HUES6 (cell line): ENCODE data around the gene MAP7D3.
"Not testable (repeated sequence)": the region's sequence is repeated elsewhere in the genome, so short reads cannot be mapped to it uniquely, and the experiment has no call there.

Source experiments
- H3K27ac ChIP-seq: 2 replicates; pipeline ENCODE4 v1.7.0; 2013; ENCODE audit warnings: low read depth, mild to moderate bottlenecking, low read length, inconsistent platforms
- H3K27me3 ChIP-seq: 2 replicates; pipeline ENCODE4 v1.6.1; 2013; ENCODE audit warnings: low read length; ENCODE audit not compliant: control insufficient read depth, insufficient read depth
- H3K36me3 ChIP-seq: 2 replicates; pipeline ENCODE4 v1.6.1; 2013; ENCODE audit warnings: low read length; ENCODE audit not compliant: control insufficient read depth, insufficient read depth
- H3K4me1 ChIP-seq: 2 replicates; pipeline ENCODE4 v1.6.1; 2013; ENCODE audit warnings: low read length; ENCODE audit not compliant: control insufficient read depth, insufficient read depth
- H3K4me3 ChIP-seq: 2 replicates; pipeline ENCODE4 v1.5.1; 2013; ENCODE audit warnings: low read depth, low read length
- H3K9ac ChIP-seq: one replicate; pipeline ENCODE4 v1.6.1; 2013; ENCODE audit warnings: mild to moderate bottlenecking, low read length
- H3K9me3 ChIP-seq: 2 replicates; pipeline ENCODE4 v1.6.1; 2013; ENCODE audit warnings: low read depth, low read length; ENCODE audit not compliant: control insufficient read depth, insufficient read depth

MAP7D3 gene

DNA sequence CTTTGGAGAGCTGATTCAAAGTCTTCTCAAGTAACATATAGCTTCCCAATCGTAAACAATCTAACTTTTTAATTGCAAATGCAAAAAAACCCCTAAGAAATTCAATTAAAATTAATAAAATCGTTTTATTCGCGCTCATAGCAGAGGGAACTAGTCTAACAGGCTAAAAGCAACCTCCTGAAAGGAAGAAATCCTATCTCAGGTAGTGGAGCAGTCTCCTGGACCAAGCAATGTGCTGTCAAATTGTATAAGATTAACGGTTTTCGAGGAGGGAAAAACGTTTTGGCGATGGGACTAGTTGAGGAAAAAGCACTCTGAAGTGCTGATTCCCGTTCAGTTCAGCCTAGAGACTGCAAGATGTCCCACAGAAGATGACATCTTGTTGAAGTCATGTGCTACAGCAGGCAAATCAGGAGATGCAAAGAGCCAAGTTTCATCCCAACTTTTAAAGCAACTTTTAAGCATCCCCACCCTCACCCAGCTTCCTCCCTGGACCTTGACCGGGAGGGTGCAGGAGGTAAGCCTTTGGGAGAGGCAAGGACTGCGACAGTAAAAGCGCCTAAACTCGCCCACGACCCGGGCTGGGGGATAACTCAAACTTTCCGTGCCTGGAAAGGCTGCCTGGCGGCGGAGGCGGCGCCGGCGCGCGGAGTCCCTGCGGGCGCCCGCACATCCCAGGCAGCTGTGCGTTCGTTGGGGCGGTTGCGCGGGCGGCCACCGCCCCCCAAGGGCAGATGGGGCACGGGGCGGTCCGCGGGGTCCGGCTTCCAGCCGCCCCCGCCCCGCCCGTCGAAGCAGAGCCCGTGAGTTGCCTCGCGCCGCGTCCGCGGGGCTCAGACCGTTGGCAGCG lies 784 bp downstream of the MAP7D3 start:
- H3K27me3 ChIP-seq: peaks cover 8% of the 10 kb centered on the region; the same call in 1 of the 2 replicates
- H3K4me3 ChIP-seq: peak overlapping the region; percentile 67
- H3K27ac ChIP-seq: no peak overlapping the region
- no peaks in the 10 kb centered on the region for H3K9me3 ChIP-seq
- H3K9ac ChIP-seq: peak overlapping the region; percentile 70
- H3K36me3 ChIP-seq: no peaks in the 10 kb centered on the region
- peaks cover 5% of the 10 kb centered on the region; the same call in 1 of the 2 replicates for H3K4me1 ChIP-seq

DNA sequence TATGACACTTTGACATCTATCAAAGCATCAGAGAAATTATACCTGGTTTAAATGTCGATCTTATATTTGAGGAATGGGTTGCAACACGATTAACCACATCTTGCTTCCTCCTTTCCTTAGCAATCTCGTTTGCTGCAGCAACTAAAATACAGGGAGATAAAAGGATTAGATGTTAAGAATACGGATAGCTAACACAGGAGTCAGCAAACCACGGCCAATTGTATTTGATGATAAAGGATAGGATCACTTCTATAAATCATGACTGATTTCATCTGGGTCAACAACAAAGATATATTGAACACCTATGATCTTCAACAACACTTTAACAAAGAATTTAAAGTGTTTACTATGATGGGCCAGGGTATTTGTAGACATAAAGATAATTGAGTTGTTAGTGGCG lies 5.0 kb downstream of the MAP7D3 start:
- no peaks in the 10 kb centered on the region for H3K9me3 ChIP-seq
- H3K4me1 ChIP-seq: no peaks in the 10 kb centered on the region
- H3K36me3 ChIP-seq: peaks cover 41% of the 10 kb centered on the region
- no peak overlapping the region for H3K27ac ChIP-seq
- no peak overlapping the region for H3K4me3 ChIP-seq
- peaks cover 8% of the 10 kb centered on the region; the same call in 1 of the 2 replicates for H3K27me3 ChIP-seq
- H3K9ac ChIP-seq: no peak overlapping the region

- peaks cover 67% of the 10 kb centered on the region for H3K36me3 ChIP-seq
- H3K4me1 ChIP-seq: not testable (repeated sequence)
These were observed 13.4 kb downstream of the MAP7D3 start for GRCh38 chrX:136237849-136238248.

DNA sequence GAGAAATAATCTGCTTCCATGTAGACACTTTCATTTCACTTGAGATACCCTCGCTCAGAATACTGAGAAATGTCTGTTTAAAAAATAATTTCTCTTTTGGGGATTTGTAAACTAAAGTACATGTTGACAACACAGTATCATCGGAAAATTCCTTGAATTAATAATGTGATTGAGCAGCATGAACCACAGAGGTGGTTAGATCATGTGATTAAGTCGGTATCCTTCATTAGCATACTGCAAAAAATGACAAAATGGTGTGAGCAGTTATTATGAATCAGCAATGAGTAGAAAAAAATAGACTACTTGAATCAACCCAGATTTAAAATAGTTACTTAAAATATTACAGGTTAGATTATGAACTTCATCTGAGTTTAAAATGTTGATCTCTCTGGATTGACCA lies 14.1 kb downstream of the MAP7D3 start:
- Histone ChIP-seq H3K9ac (no peak overlapping the region), H3K4me3 (no peak overlapping the region), H3K9me3 (no peaks in the 10 kb centered on the region), H3K4me1 (no peaks in the 10 kb centered on the region), H3K27me3 (no peaks in the 10 kb centered on the region), H3K36me3 (peaks cover 65% of the 10 kb centered on the region), H3K27ac (no peak overlapping the region)

More at GRCh38 chrX:136237849-136238248, 13.4 kb downstream of the MAP7D3 start:
- not testable (repeated sequence) for H3K27ac ChIP-seq, H3K27me3 ChIP-seq, H3K4me3 ChIP-seq, H3K9ac ChIP-seq, H3K9me3 ChIP-seq

- H3K4me1 ChIP-seq: no peaks in the 10 kb centered on the region
- H3K9me3 ChIP-seq: no peaks in the 10 kb centered on the region
- peaks cover 80% of the 10 kb centered on the region for H3K36me3 ChIP-seq
- H3K4me3 ChIP-seq: no peak overlapping the region
- no peaks in the 10 kb centered on the region for H3K27me3 ChIP-seq
- no peak overlapping the region for H3K9ac ChIP-seq
- H3K27ac ChIP-seq: no peak overlapping the region
These were observed 22.4 kb downstream of the MAP7D3 start for GRCh38 chrX:136228839-136229207.

DNA sequence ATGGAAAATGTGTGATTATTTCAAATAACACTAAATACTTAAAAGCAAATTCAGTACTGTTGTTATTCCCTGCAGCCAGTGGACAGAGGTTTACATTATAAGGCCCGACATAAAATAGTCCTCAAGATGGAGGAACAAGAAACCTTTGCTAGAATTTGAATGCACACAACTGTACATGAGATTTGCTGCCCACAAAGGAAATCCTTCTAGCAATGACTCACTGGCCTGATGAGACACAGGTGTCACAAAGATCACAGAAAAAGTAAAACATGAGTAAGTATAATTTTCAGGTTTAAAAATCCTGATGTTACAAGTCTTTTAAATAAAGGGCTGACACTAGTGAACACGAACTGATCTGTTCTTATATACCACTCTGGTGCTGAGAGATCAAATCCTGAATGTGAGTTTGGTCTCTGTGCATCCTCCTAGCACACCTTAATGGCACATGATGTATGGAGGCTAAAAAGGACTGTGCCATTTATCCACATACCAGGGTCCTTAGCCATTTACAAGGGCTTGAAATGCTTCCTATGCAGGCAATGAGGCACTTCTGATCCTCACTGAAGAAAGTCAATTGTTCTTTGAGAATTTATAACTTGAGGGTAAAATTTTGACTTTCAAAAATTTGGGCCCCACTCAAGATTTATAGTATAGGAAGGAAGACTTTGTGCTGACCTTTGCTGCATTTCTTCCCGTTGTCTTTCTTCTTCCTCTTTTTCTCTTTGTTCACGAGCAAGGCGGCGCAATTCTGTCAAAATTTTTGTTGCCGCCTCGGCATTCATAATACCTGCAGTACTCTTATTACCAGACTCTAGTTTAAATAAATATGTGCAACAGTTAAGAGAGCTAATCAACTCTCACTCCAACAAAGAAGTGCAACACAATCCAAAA lies 23.0 kb downstream of the MAP7D3 start:
- Histone ChIP-seq H3K27ac (no peak overlapping the region), H3K27me3 (no peaks in the 10 kb centered on the region), H3K36me3 (peaks cover 86% of the 10 kb centered on the region), H3K4me3 (no peak overlapping the region), H3K4me1 (no peaks in the 10 kb centered on the region), H3K9me3 (no peaks in the 10 kb centered on the region), H3K9ac (no peak overlapping the region)

DNA sequence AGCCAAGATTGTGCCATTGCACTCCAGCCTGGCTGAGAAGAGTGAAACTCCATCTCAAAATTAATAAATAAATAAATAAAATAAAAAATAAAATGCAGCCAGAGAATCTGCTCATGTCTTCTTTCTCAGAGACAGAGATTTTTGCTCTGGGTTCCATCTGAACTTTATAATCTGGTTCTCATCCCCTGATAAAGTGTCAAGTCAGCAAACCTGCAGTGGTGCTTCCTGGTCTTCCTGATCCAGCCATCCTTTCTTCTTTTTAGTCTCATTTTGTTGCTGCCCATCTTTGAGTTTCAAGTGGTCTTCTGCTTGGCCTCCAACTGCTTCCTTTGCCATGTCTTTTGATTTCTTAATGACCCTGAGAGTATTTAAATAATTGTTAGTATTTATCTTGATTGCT lies 24.1 kb downstream of the MAP7D3 start:
- Histone ChIP-seq H3K27me3 (no peaks in the 10 kb centered on the region), H3K4me3 (no peak overlapping the region), H3K9me3 (no peaks in the 10 kb centered on the region), H3K4me1 (no peaks in the 10 kb centered on the region), H3K27ac (no peak overlapping the region), H3K36me3 (peaks cover 91% of the 10 kb centered on the region), H3K9ac (no peak overlapping the region)

GRCh38 chrX:136221851-136222513 lies 29.2 kb downstream of the MAP7D3 start:
- no peaks in the 10 kb centered on the region for H3K27me3 ChIP-seq
- no peak overlapping the region for H3K9ac ChIP-seq
- no peaks in the 10 kb centered on the region for H3K4me1 ChIP-seq
- H3K4me3 ChIP-seq: no peak overlapping the region
- H3K9me3 ChIP-seq: no peaks in the 10 kb centered on the region
- H3K27ac ChIP-seq: no peak overlapping the region
- peaks cover 93% of the 10 kb centered on the region for H3K36me3 ChIP-seq

GRCh38 chrX:136220951-136221350 lies 30.2 kb downstream of the MAP7D3 start:
- Histone ChIP-seq H3K36me3 (peaks cover 87% of the 10 kb centered on the region), H3K4me3 (no peak overlapping the region), H3K9me3 (no peaks in the 10 kb centered on the region), H3K27ac (no peak overlapping the region), H3K4me1 (no peaks in the 10 kb centered on the region), H3K27me3 (no peaks in the 10 kb centered on the region), H3K9ac (no peak overlapping the region)

GRCh38 chrX:136220540-136220939 lies 30.7 kb downstream of the MAP7D3 start:
- Histone ChIP-seq H3K27ac (no peak overlapping the region), H3K27me3 (no peaks in the 10 kb centered on the region), H3K4me1 (no peaks in the 10 kb centered on the region), H3K9ac (no peak overlapping the region), H3K36me3 (peaks cover 83% of the 10 kb centered on the region), H3K9me3 (no peaks in the 10 kb centered on the region), H3K4me3 (no peak overlapping the region)
